ENCODE results near the gene DCST2. TPM values are rescaled to one million over a fixed set of nuclear protein-coding genes. Genes with fewer than 3 reads are reported as not detected.

The DCST2 gene
- total and polyA plus RNA-seq, 9 of the 15 experiments (the other 6 are each of a cell fraction or from before 2014, with no cell fraction given): 0.09 to 0.49 (median 0.11) TPM; not detected in 3

GRCh38 chr1:155057788-155058211 lies 24.2 kb upstream of the DCST2 start (continued):
- TF ChIP-seq BCLAF1 (IDR thresholded peaks at IDR 0.05; ENCODE audit: borderline replicate concordance in 1 of 2, control insufficient read depth in 1 of 2, low read depth in 2 of 2, low read length in 1 of 2) (no peak), TEAD1 (CRISPR knock-in tag; IDR thresholded peaks at IDR 0.05) (peak in 1 of 2 experiments; percentile 84; a peak in 1 of 4 replicates), ZNF511 (CRISPR knock-in tag; IDR thresholded peaks at IDR 0.05) (no peak), CHD2 (IDR thresholded peaks at IDR 0.05; ENCODE audit: low read depth, low read length) (no peak), THRAP3 (IDR thresholded peaks at IDR 0.05; ENCODE audit: borderline replicate concordance) (no peak), GATA2 (CRISPR knock-in tag; IDR thresholded peaks at IDR 0.05) (no peak), JUNB (CRISPR knock-in tag; conservative IDR thresholded peaks at IDR 0.05) (no peak), ZNF311 (CRISPR knock-in tag; IDR thresholded peaks at IDR 0.05) (no peak)
- TF ChIP-seq, protein P1, sequence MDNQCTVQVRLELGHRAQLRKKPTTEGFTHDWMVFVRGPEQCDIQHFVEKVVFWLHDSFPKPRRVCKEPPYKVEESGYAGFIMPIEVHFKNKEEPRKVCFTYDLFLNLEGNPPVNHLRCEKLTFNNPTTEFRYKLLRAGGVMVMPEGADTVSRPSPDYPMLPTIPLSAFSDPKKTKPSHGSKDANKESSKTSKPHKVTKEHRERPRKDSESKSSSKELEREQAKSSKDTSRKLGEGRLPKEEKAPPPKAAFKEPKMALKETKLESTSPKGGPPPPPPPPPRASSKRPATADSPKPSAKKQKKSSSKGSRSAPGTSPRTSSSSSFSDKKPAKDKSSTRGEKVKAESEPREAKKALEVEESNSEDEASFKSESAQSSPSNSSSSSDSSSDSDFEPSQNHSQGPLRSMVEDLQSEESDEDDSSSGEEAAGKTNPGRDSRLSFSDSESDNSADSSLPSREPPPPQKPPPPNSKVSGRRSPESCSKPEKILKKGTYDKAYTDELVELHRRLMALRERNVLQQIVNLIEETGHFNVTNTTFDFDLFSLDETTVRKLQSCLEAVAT (IDR thresholded peaks at IDR 0.05): no peak
- TF ChIP-seq, protein P2, sequence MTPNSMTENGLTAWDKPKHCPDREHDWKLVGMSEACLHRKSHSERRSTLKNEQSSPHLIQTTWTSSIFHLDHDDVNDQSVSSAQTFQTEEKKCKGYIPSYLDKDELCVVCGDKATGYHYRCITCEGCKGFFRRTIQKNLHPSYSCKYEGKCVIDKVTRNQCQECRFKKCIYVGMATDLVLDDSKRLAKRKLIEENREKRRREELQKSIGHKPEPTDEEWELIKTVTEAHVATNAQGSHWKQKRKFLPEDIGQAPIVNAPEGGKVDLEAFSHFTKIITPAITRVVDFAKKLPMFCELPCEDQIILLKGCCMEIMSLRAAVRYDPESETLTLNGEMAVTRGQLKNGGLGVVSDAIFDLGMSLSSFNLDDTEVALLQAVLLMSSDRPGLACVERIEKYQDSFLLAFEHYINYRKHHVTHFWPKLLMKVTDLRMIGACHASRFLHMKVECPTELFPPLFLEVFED (CRISPR knock-in tag; conservative IDR thresholded peaks at IDR 0.05): no peak
- TF ChIP-seq, protein P3, sequence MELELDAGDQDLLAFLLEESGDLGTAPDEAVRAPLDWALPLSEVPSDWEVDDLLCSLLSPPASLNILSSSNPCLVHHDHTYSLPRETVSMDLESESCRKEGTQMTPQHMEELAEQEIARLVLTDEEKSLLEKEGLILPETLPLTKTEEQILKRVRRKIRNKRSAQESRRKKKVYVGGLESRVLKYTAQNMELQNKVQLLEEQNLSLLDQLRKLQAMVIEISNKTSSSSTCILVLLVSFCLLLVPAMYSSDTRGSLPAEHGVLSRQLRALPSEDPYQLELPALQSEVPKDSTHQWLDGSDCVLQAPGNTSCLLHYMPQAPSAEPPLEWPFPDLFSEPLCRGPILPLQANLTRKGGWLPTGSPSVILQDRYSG (tag; conservative IDR thresholded peaks at IDR 0.05; ENCODE audit: low read depth): no peak

Measured in K562 (cell line).